H1 (cell line): Measurements from ENCODE around the gene MCM3AP. TPM values are rescaled to one million over a fixed set of nuclear protein-coding genes. Genes with fewer than 3 reads are reported as not detected.

ENCODE experiments used
- CTCF ChIA-PET: fragments of 300-600 bp; sonication (Branson Sonifier 250); formaldehyde crosslinking; loops from one replicate; lab custom pipeline; 2021; ENCODE audit not compliant: partially characterized antibody; lab: Charles Lee
- POLR2A ChIA-PET: fragments of 300-600 bp; sonication (Branson Sonifier 250); formaldehyde crosslinking; loops from one replicate; lab custom pipeline; 2021; ENCODE audit warnings: inconsistent platforms; ENCODE audit not compliant: partially characterized antibody; lab: Charles Lee
- DNase-seq, 2 experiments: peaks; one replicate each; pipeline versions ENCODE4 v3.0.0 to v3.0.0-alpha.2; 2010 to 2022; ENCODE audit warnings: low spot score in 2 of 2, low read depth in 1 of 2, mixed read lengths in 1 of 2
- FAIRE-seq: peaks from 2 replicates; lab custom pipeline; 2011; peaks lifted over from hg19 to GRCh38; lab: Jason Lieb, UNC
- H2AFZ ChIP-seq: 2 replicates; pipeline ENCODE4 v1.8.1; 2012; ENCODE audit warnings: low read length, inconsistent platforms
- H2AK5ac ChIP-seq: 2 replicates; pipeline ENCODE4 v1.6.1; 2013; ENCODE audit warnings: low read depth, low read length
- H2BK120ac ChIP-seq: replicated peaks from 2 replicates; pipeline ENCODE3; 2013; ENCODE audit warnings: low read depth, low read length, inconsistent platforms
- H2BK12ac ChIP-seq: 2 replicates; pipeline ENCODE4 v1.6.1; 2013; ENCODE audit warnings: low read depth, low read length
- H2BK15ac ChIP-seq: 2 replicates; pipeline ENCODE4 v1.6.1; 2013; ENCODE audit warnings: low read length
- H2BK20ac ChIP-seq: 2 replicates; pipeline ENCODE4 v1.6.1; 2013; ENCODE audit warnings: low read length
- H2BK5ac ChIP-seq: 2 replicates; pipeline ENCODE4 v1.6.1; 2013; ENCODE audit warnings: low read depth, low read length
- H3K14ac ChIP-seq: 2 replicates; pipeline ENCODE4 v1.6.1; 2013; ENCODE audit warnings: inconsistent platforms; ENCODE audit not compliant: insufficient read length
- H3K18ac ChIP-seq: 2 replicates; pipeline ENCODE4 v1.6.1; 2013; ENCODE audit warnings: low read length; ENCODE audit errors: extremely low read depth
- H3K23ac ChIP-seq: 2 replicates; pipeline ENCODE4 v1.6.1; 2013; ENCODE audit warnings: inconsistent platforms; ENCODE audit not compliant: insufficient read length
- H3K23me2 ChIP-seq: 2 replicates; pipeline ENCODE4 v1.6.1; 2013; ENCODE audit warnings: low read depth, low read length
- H3K27ac ChIP-seq: 2 replicates; pipeline ENCODE4 v1.6.1; 2011; ENCODE audit warnings: low read depth, low read length, inconsistent platforms
- H3K27me3 ChIP-seq, 4 experiments: replicated peaks in 1 of 4; 1 replicate in 1 of 4; 2 replicates in 3 of 4; pipeline versions ENCODE4 v1.6.1 to v1.8.1; 2011 to 2013; ENCODE audit warnings: low read length in 3 of 4, mild to moderate bottlenecking in 3 of 4, inconsistent platforms in 2 of 4, mixed read lengths in 2 of 4, moderate library complexity in 1 of 4; ENCODE audit not compliant: control insufficient read depth in 3 of 4, insufficient read depth in 3 of 4; ENCODE audit errors: extremely low read depth in 1 of 4
- H3K36me3 ChIP-seq, 4 experiments: 2 replicates each; pipeline versions ENCODE4 v1.6.1 to v1.8.1; 2011 to 2013; ENCODE audit warnings: mild to moderate bottlenecking in 4 of 4, low read length in 3 of 4, moderate library complexity in 2 of 4, control low read depth in 1 of 4, inconsistent platforms in 1 of 4; ENCODE audit not compliant: insufficient read depth in 4 of 4, control insufficient read depth in 2 of 4
- H3K4ac ChIP-seq: replicated peaks from 2 replicates; pipeline ENCODE3; 2013; ENCODE audit warnings: low read length, low read depth, mixed read lengths, inconsistent platforms; ENCODE audit not compliant: insufficient read length
- H3K4me1 ChIP-seq, 4 experiments: replicated peaks in 1 of 4; 1 replicate in 1 of 4; 2 replicates in 3 of 4; pipeline versions ENCODE4 v1.6.1 to v1.8.1; 2011 to 2013; ENCODE audit warnings: low read length in 3 of 4, inconsistent platforms in 2 of 4, mixed read lengths in 1 of 4; ENCODE audit not compliant: insufficient read depth in 4 of 4, control insufficient read depth in 3 of 4
- H3K4me2 ChIP-seq, 2 experiments: 2 replicates each; pipeline versions ENCODE4 v1.6.1 to v1.8.1; 2011 to 2013; ENCODE audit warnings: low read depth in 2 of 2, low read length in 2 of 2, control low read depth in 1 of 2, inconsistent platforms in 1 of 2, mild to moderate bottlenecking in 1 of 2; ENCODE audit not compliant: insufficient read depth in 1 of 2
- H3K4me3 ChIP-seq, 4 experiments: fragments of 200-600, 300-600 bp in 1 of 4; sonication (generic), shearing (Covaris generic), sonication (Bioruptor Twin) in 1 of 4; 2 replicates each; pipeline versions ENCODE4 v1.5.1 to v1.8.1; 2011 to 2016; ENCODE audit warnings: low read length in 4 of 4, low read depth in 3 of 4, control low read depth in 2 of 4, inconsistent platforms in 2 of 4, mild to moderate bottlenecking in 2 of 4, mixed read lengths in 1 of 4, moderate library complexity in 1 of 4; ENCODE audit not compliant: insufficient read depth in 2 of 4; ENCODE audit errors: extremely low read depth in 1 of 4
- H3K56ac ChIP-seq: replicated peaks from 2 replicates; pipeline ENCODE3; 2013; ENCODE audit warnings: low read depth, mild to moderate bottlenecking, mixed read lengths, low read length, inconsistent platforms; ENCODE audit not compliant: insufficient read length
- H3K79me1 ChIP-seq: 2 replicates; pipeline ENCODE4 v1.6.1; 2013; ENCODE audit warnings: low read depth, low read length, control low read depth
- H3K79me2 ChIP-seq, 2 experiments: 2 replicates each; pipeline versions ENCODE4 v1.6.1 to v1.8.1; 2012 to 2013; ENCODE audit warnings: low read length in 2 of 2, mild to moderate bottlenecking in 2 of 2, inconsistent platforms in 1 of 2; ENCODE audit not compliant: insufficient read depth in 2 of 2, control insufficient read depth in 1 of 2
- H3K9ac ChIP-seq, 4 experiments: replicated peaks in 1 of 4; 1 replicate in 1 of 4; 2 replicates in 3 of 4; pipeline versions ENCODE4 v1.6.1 to v1.8.1; 2011 to 2013; ENCODE audit warnings: low read depth in 3 of 4, low read length in 3 of 4, control low read depth in 2 of 4, mild to moderate bottlenecking in 2 of 4, moderate library complexity in 2 of 4, inconsistent platforms in 1 of 4; ENCODE audit errors: extremely low read depth in 1 of 4
- H3K9me3 ChIP-seq, 2 experiments: 2 replicates each; pipeline versions ENCODE4 v1.6.1 to v1.8.1; 2012 to 2013; ENCODE audit warnings: mild to moderate bottlenecking in 2 of 2, moderate library complexity in 2 of 2, control low read depth in 1 of 2, inconsistent platforms in 1 of 2, low read depth in 1 of 2, low read length in 1 of 2, mixed read lengths in 1 of 2; ENCODE audit not compliant: insufficient read depth in 2 of 2
- H4K20me1 ChIP-seq, 2 experiments: replicated peaks in 1 of 2; 2 replicates each; pipeline versions ENCODE3 to v1.8.1; 2011 to 2013; ENCODE audit warnings: inconsistent platforms in 2 of 2, low read length in 2 of 2, mild to moderate bottlenecking in 1 of 2; ENCODE audit not compliant: insufficient read depth in 2 of 2, control insufficient read depth in 1 of 2
- H4K5ac ChIP-seq: 2 replicates; pipeline ENCODE4 v1.6.1; 2013; ENCODE audit warnings: low read length, low read depth, mixed read lengths, inconsistent platforms; ENCODE audit not compliant: insufficient read length
- H4K8ac ChIP-seq: 2 replicates; pipeline ENCODE4 v1.8.0; 2013; ENCODE audit warnings: mild to moderate bottlenecking, moderate library complexity, low read length, inconsistent platforms; ENCODE audit not compliant: insufficient read depth; ENCODE audit errors: extremely low read depth
- H4K91ac ChIP-seq: replicated peaks from 2 replicates; pipeline ENCODE3; 2013; ENCODE audit warnings: low read length, mixed read lengths, inconsistent platforms; ENCODE audit not compliant: insufficient read length
- ASH2L ChIP-seq: fragments of 200-600, 300-600 bp; sonication (generic); IDR thresholded peaks from one replicate; pipeline ENCODE4 v1.7.1; 2017; ENCODE audit warnings: low read length
- CHD2 ChIP-seq: IDR thresholded peaks from 2 replicates; pipeline ENCODE4 v1.6.1; 2012; ENCODE audit warnings: low read length, improper control_type of control experiment
- CTBP2 ChIP-seq: IDR thresholded peaks from 2 replicates; pipeline ENCODE4 v1.7.0; 2011; ENCODE audit warnings: borderline replicate concordance, mild to moderate bottlenecking, moderate library complexity, mixed read lengths, low read length; ENCODE audit not compliant: insufficient read depth, insufficient read length
- CTCF ChIP-seq, 3 experiments: IDR thresholded peaks; 1 replicate in 2 of 3; 2 replicates in 1 of 3; pipeline versions ENCODE4 v1.5.1 to v1.6.1; 2011; ENCODE audit warnings: low read length in 3 of 3, mild to moderate bottlenecking in 3 of 3, inconsistent platforms in 2 of 3, low read depth in 1 of 3, moderate library complexity in 1 of 3; ENCODE audit not compliant: insufficient read depth in 1 of 3; ENCODE audit errors: control extremely low read depth in 1 of 3
- JUN ChIP-seq: IDR thresholded peaks from 2 replicates; pipeline ENCODE4 v1.6.1; 2011; ENCODE audit warnings: low read depth, mild to moderate bottlenecking, improper control_type of control experiment, low read length
- JUND ChIP-seq: IDR thresholded peaks from 2 replicates; pipeline ENCODE4 v1.6.1; 2011; ENCODE audit warnings: mild to moderate bottlenecking, improper control_type of control experiment, low read length
- POLR2AphosphoS5 ChIP-seq: IDR thresholded peaks from 2 replicates; pipeline ENCODE4 v1.6.1; 2011; ENCODE audit warnings: low read depth, low read length
- RBBP5 ChIP-seq: IDR thresholded peaks from 2 replicates; pipeline ENCODE4 v1.7.1; 2012; ENCODE audit warnings: low read depth, mild to moderate bottlenecking, inconsistent platforms, low read length, moderate library complexity, borderline replicate concordance
- SIX5 ChIP-seq: IDR thresholded peaks from 2 replicates; pipeline ENCODE4 v1.6.1; 2011; ENCODE audit warnings: mild to moderate bottlenecking, low read depth, low read length
- SRF ChIP-seq: IDR thresholded peaks from 2 replicates; pipeline ENCODE4 v1.6.1; 2011; ENCODE audit warnings: mild to moderate bottlenecking, low read depth, low read length, moderate library complexity
- TBP ChIP-seq: IDR thresholded peaks from 2 replicates; pipeline ENCODE4 v1.6.1; 2011; ENCODE audit warnings: low read depth, low read length, improper control_type of control experiment
- WGBS, 2 experiments: shearing (Covaris generic) in 1 of 2; methylation state at CpG; one replicate each; pipeline versions ENCODE4 v1.1.6 to v1.1.7; 2013 to 2015; ENCODE audit warnings: low lambda C conversion rate in 2 of 2, mixed read lengths in 2 of 2, inconsistent platforms in 1 of 2, low coverage in 1 of 2, missing lambda C conversion rate in 1 of 2; ENCODE audit not compliant: insufficient replicate concordance in 2 of 2, insufficient coverage in 1 of 2, insufficient read length in 1 of 2; ENCODE audit errors: extremely low coverage in 1 of 2, missing lambda C conversion rate in 1 of 2; 5-methylcytosine and 5-hydroxymethylcytosine counted together
- polyA plus RNA-seq, 7 experiments: library from polyadenylated mRNA; depleted of rRNA in 3 of 7; stranded (reverse) in 5 of 7; unstranded in 2 of 7; fragments of >200 nt in 5 of 7; fragments of 200-250 nt in 2 of 7; gene quantifications; 1 replicate in 5 of 7; 2 replicates in 1 of 7; 4 replicates in 1 of 7; pipeline versions ENCODE4 v1.2.1 to v1.2.3, GENCODE V29; 2011 to 2013; ENCODE audit warnings: missing spikeins in 2 of 7, mixed read lengths in 2 of 7
- total RNA-seq: library from RNA; stranded (reverse); fragmentation: NEBNext Ultra II Directional; extraction: Animal tissue kit (Norgen Biotek cat#: 25700); gene quantifications from 2 replicates; pipeline ENCODE4 v1.2.1, GENCODE V29; 2021

Gene MCM3AP
- total and polyA plus RNA-seq, 2 of the 8 experiments (the other 6 are each of a cell fraction or from before 2014, with no cell fraction given), result 37.2 to 119 TPM

- CTCF ChIA-PET, result interaction anchor here (0.7 kb wide), 1 partner anchor 48 kb away, joined by 3 read pairs; no protein-coding TSS in a partner anchor
- no peak for TF ChIP-seq CHD2
- no peak for TF ChIP-seq SIX5
- TF ChIP-seq SRF, result no peak
- TF ChIP-seq RBBP5, result no peak
- no peak for TF ChIP-seq JUND
- no peak for TF ChIP-seq ASH2L
- no peak for TF ChIP-seq POLR2AphosphoS5
- TF ChIP-seq CTCF (IDR thresholded peaks at IDR 0.05; ENCODE audit: control extremely low read depth in 1 of 3, insufficient read depth in 1 of 3, low read depth in 1 of 3, low read length in 3 of 3), result no peak
- TF ChIP-seq CTBP2, result no peak
- no peak for TF ChIP-seq JUN
- no peak for TF ChIP-seq TBP
Observed at GRCh38 chr21:46191257-46191685, 94.1 kb downstream of the MCM3AP start.

More at GRCh38 chr21:46191257-46191685, 94.1 kb downstream of the MCM3AP start:
- no peak overlapping the region for H3K9ac ChIP-seq
- H2BK120ac ChIP-seq, result no peak overlapping the region
- H3K27ac ChIP-seq, result no peak overlapping the region
- no peak overlapping the region for H2AFZ ChIP-seq
- no peaks in the 10 kb centered on the region for H3K9me3 ChIP-seq
- no peak overlapping the region for H2AK5ac ChIP-seq
- H3K4me3 ChIP-seq, result no peak overlapping the region
- H4K20me1 ChIP-seq, result peaks cover 2 to 14% of the 10 kb centered on the region in 2 experiments
- H4K5ac ChIP-seq, result no peak overlapping the region
- H4K8ac ChIP-seq, result no peak overlapping the region; the same call in 1 of the 2 replicates
- POLR2A ChIA-PET, result interaction anchor here (0.6 kb wide), 1 partner anchor 12 kb away, joined by 3 read pairs; no protein-coding TSS in a partner anchor
- H2BK20ac ChIP-seq, result no peak overlapping the region
- H3K14ac ChIP-seq, result no peak overlapping the region
- H3K56ac ChIP-seq, result no peak overlapping the region
- H3K36me3 ChIP-seq, result peaks cover 8 to 33% (median 21%) of the 10 kb centered on the region in 4 experiments; a peak in 7 of 8 replicates
- no peak overlapping the region for H2BK12ac ChIP-seq
- no peak overlapping the region for H3K4ac ChIP-seq
- H3K79me1 ChIP-seq, result no peaks in the 10 kb centered on the region; the same call in 1 of the 2 replicates
- no peak overlapping the region for H3K18ac ChIP-seq
- WGBS, 2 experiments, result 85% methylated on average over 4 of the region's 4 CpGs; no CpG with 5 or more reads in 1 of the 2 experiments
- DNase-seq, result no peak
- H3K23me2 ChIP-seq, result no peaks in the 10 kb centered on the region
- no peak overlapping the region for H3K4me2 ChIP-seq
- H3K4me1 ChIP-seq, result peaks cover 0 to 9% (median 0%) of the 10 kb centered on the region in 4 experiments; a peak in 2 of 7 replicates
- H3K79me2 ChIP-seq, result no peaks in the 10 kb centered on the region
- H4K91ac ChIP-seq, result no peak overlapping the region
- H3K27me3 ChIP-seq, result no peaks in the 10 kb centered on the region
- H3K23ac ChIP-seq, result no peak overlapping the region
- no peak for FAIRE-seq
- 0 out of 2 replicates have a peak overlapping the region, but pooled peaks have one; percentile 49 for H2BK5ac ChIP-seq
- H2BK15ac ChIP-seq, result no peak overlapping the region
